HepG2 (cell line): ENCODE measurements around the gene TCAP. TPM values are rescaled to one million over a fixed set of nuclear protein-coding genes. Genes with fewer than 3 reads are reported as not detected.

ENCODE experiments used
- ARHGAP35 ChIP-seq: sonication (generic); formaldehyde crosslinking; IDR thresholded peaks from 2 replicates; pipeline ENCODE4 v1.9.0; 2022; ENCODE audit warnings: mild to moderate bottlenecking, inconsistent platforms, moderate library complexity, missing genetic modification reagents, borderline replicate concordance
- HCFC1 ChIP-seq: fragments of 150-350 bp; IDR thresholded peaks from 2 replicates; pipeline ENCODE4 v1.6.1; 2014; ENCODE audit warnings: low read depth, low read length
- NFE2L1 ChIP-seq: sonication (generic); formaldehyde crosslinking; IDR thresholded peaks from 2 replicates; pipeline ENCODE4 v1.4.0; 2020; ENCODE audit warnings: missing genetic modification reagents, mild to moderate bottlenecking, borderline replicate concordance
- SMYD3 ChIP-seq: sonication (generic); formaldehyde crosslinking; IDR thresholded peaks from 2 replicates; pipeline ENCODE4 v1.8.1; 2023; ENCODE audit warnings: mild to moderate bottlenecking, missing genetic modification reagents
- SP140L ChIP-seq: sonication (generic); formaldehyde crosslinking; IDR thresholded peaks from 2 replicates; pipeline ENCODE4 v1.4.0; 2020; ENCODE audit warnings: missing genetic modification reagents, borderline replicate concordance
- SP4 ChIP-seq: sonication (generic); formaldehyde crosslinking; IDR thresholded peaks from 2 replicates; pipeline ENCODE4 v1.8.1; 2023; ENCODE audit warnings: mild to moderate bottlenecking, missing genetic modification reagents
- TBL1XR1 ChIP-seq: fragments of 150-350 bp; IDR thresholded peaks from 2 replicates; pipeline ENCODE4 v1.6.1; 2014; ENCODE audit warnings: borderline replicate concordance, low read length; ENCODE audit not compliant: partially characterized antibody
- THAP11 ChIP-seq: IDR thresholded peaks from 2 replicates; pipeline ENCODE4 v1.6.1; 2016; ENCODE audit warnings: missing biosample characterization, missing genetic modification reagents
- TOPORS ChIP-seq: sonication (generic); formaldehyde crosslinking; IDR thresholded peaks from 2 replicates; pipeline ENCODE4 v1.8.0; 2023; ENCODE audit warnings: mild to moderate bottlenecking, missing genetic modification reagents
- ZNF121 ChIP-seq: sonication (generic); formaldehyde crosslinking; IDR thresholded peaks from 2 replicates; pipeline ENCODE4 v1.5.0; 2020; ENCODE audit warnings: mild to moderate bottlenecking, missing genetic modification reagents
- ZNF317 ChIP-seq: sonication (generic); formaldehyde crosslinking; IDR thresholded peaks from 2 replicates; pipeline ENCODE4 v1.5.0; 2020; ENCODE audit warnings: mild to moderate bottlenecking, missing genetic modification reagents
- ZNF550 ChIP-seq: sonication (generic); formaldehyde crosslinking; IDR thresholded peaks from 2 replicates; pipeline ENCODE4 v1.4.0; 2020; ENCODE audit warnings: mild to moderate bottlenecking, missing genetic modification reagents, borderline replicate concordance
- ZNF629 ChIP-seq: sonication (generic); formaldehyde crosslinking; conservative IDR thresholded peaks from 2 replicates; pipeline ENCODE4 v1.5.0; 2020; ENCODE audit warnings: missing genetic modification reagents
- polyA plus RNA-seq, 8 experiments: library from polyadenylated mRNA; depleted of rRNA in 3 of 8; stranded (reverse) in 7 of 8; unstranded in 1 of 8; fragments of >200 nt; fragmentation: Illumina TruSeq in 4 of 8; extraction: Trizol in 4 of 8; gene quantifications; 2 replicates each; pipeline versions ENCODE4 v1.2.1 to v1.2.3, GENCODE V29; 2011 to 2016; ENCODE audit warnings: low read depth in 4 of 8, missing spikeins in 1 of 8, mixed read lengths in 1 of 8; ENCODE audit not compliant: insufficient read depth in 1 of 8
- total RNA-seq, 5 experiments: library from RNA; depleted of rRNA; stranded (reverse); fragments of >200 nt; fragmentation: Illumina TruSeq; extraction: Trizol; gene quantifications; 2 replicates each; pipeline ENCODE4 v1.2.3, GENCODE V29; 2016; ENCODE audit warnings: low read depth in 1 of 5
- TF ChIP-seq, protein P1 (sequence below): sonication (generic); formaldehyde crosslinking; IDR thresholded peaks from 2 replicates; pipeline ENCODE4 v1.9.0; 2021; ENCODE audit warnings: mild to moderate bottlenecking, missing genetic modification reagents
- TF ChIP-seq, protein P2 (sequence below): sonication (generic); formaldehyde crosslinking; IDR thresholded peaks from 2 replicates; pipeline ENCODE4 v1.4.0; 2020; ENCODE audit warnings: missing genetic modification reagents, borderline replicate concordance
- TF ChIP-seq, protein P3 (sequence below): sonication (generic); formaldehyde crosslinking; IDR thresholded peaks from 2 replicates; pipeline ENCODE4 v1.4.0; 2020; ENCODE audit warnings: mild to moderate bottlenecking, missing genetic modification reagents
- TF ChIP-seq, protein P4 (sequence below): IDR thresholded peaks from 2 replicates; pipeline ENCODE4 v1.6.1; 2018; ENCODE audit warnings: missing genetic modification reagents, mild to moderate bottlenecking, missing compliant biosample characterization

Gene TCAP
- total and polyA plus RNA-seq, 2 of the 13 experiments (the other 11 are each of a cell fraction or from before 2014, with no cell fraction given): 0.24 to 0.65 TPM

DNA sequence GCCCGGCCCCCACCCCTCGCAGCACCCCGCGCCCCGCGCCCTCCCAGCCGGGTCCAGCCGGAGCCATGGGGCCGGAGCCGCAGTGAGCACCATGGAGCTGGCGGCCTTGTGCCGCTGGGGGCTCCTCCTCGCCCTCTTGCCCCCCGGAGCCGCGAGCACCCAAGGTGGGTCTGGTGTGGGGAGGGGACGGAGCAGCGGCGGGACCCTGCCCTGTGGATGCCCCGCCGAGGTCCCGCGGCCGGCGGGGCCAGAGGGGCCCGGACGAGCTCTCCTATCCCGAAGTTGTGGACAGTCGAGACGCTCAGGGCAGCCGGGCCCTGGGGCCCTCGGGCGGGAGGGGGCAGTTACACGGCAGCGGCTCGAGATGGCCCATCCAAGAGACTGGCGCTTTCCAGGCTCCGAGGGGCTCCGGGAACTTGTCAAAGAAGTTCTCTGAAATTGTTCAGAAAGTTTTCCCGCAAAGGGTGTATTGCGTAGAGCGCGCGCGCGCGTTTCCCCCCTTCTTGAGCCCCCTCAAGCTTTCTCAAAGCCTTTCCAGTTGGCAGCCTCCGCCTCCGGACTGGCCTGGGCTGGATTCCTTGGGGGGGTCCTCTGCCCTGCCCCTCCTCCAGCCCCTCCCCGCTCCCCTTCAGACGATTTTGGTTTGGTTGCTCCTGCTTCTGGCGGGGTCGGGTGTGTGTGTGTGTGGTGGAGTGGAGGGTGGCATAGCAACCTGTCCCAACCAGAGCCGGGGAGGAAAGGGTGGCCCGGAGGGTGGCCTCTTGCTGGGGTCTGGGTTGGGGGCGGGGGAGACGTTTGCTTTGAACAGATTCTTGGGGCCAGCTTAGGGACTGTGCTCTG is 35.2 kb downstream of the TCAP start (continued):
- TF ChIP-seq, protein P1, sequence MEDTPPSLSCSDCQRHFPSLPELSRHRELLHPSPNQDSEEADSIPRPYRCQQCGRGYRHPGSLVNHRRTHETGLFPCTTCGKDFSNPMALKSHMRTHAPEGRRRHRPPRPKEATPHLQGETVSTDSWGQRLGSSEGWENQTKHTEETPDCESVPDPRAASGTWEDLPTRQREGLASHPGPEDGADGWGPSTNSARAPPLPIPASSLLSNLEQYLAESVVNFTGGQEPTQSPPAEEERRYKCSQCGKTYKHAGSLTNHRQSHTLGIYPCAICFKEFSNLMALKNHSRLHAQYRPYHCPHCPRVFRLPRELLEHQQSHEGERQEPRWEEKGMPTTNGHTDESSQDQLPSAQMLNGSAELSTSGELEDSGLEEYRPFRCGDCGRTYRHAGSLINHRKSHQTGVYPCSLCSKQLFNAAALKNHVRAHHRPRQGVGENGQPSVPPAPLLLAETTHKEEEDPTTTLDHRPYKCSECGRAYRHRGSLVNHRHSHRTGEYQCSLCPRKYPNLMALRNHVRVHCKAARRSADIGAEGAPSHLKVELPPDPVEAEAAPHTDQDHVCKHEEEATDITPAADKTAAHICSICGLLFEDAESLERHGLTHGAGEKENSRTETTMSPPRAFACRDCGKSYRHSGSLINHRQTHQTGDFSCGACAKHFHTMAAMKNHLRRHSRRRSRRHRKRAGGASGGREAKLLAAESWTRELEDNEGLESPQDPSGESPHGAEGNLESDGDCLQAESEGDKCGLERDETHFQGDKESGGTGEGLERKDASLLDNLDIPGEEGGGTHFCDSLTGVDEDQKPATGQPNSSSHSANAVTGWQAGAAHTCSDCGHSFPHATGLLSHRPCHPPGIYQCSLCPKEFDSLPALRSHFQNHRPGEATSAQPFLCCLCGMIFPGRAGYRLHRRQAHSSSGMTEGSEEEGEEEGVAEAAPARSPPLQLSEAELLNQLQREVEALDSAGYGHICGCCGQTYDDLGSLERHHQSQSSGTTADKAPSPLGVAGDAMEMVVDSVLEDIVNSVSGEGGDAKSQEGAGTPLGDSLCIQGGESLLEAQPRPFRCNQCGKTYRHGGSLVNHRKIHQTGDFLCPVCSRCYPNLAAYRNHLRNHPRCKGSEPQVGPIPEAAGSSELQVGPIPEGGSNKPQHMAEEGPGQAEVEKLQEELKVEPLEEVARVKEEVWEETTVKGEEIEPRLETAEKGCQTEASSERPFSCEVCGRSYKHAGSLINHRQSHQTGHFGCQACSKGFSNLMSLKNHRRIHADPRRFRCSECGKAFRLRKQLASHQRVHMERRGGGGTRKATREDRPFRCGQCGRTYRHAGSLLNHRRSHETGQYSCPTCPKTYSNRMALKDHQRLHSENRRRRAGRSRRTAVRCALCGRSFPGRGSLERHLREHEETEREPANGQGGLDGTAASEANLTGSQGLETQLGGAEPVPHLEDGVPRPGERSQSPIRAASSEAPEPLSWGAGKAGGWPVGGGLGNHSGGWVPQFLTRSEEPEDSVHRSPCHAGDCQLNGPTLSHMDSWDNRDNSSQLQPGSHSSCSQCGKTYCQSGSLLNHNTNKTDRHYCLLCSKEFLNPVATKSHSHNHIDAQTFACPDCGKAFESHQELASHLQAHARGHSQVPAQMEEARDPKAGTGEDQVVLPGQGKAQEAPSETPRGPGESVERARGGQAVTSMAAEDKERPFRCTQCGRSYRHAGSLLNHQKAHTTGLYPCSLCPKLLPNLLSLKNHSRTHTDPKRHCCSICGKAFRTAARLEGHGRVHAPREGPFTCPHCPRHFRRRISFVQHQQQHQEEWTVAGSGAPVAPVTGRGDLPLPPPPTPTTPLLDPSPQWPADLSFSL (CRISPR knock-in tag): peak; percentile 22; the same call in 1 of the 2 replicates
- 0 out of 2 replicates have a peak, but pooled peaks have one; percentile 23 for TF ChIP-seq THAP11 (CRISPR knock-in tag)
- no peak for TF ChIP-seq NFE2L1 (CRISPR knock-in tag)
- TF ChIP-seq, protein P2, sequence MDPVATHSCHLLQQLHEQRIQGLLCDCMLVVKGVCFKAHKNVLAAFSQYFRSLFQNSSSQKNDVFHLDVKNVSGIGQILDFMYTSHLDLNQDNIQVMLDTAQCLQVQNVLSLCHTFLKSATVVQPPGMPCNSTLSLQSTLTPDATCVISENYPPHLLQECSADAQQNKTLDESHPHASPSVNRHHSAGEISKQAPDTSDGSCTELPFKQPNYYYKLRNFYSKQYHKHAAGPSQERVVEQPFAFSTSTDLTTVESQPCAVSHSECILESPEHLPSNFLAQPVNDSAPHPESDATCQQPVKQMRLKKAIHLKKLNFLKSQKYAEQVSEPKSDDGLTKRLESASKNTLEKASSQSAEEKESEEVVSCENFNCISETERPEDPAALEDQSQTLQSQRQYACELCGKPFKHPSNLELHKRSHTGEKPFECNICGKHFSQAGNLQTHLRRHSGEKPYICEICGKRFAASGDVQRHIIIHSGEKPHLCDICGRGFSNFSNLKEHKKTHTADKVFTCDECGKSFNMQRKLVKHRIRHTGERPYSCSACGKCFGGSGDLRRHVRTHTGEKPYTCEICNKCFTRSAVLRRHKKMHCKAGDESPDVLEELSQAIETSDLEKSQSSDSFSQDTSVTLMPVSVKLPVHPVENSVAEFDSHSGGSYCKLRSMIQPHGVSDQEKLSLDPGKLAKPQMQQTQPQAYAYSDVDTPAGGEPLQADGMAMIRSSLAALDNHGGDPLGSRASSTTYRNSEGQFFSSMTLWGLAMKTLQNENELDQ: no peak
- TF ChIP-seq TOPORS (CRISPR knock-in tag): no peak
- TF ChIP-seq SP140L (CRISPR knock-in tag): no peak
- TF ChIP-seq ARHGAP35: no peak
- TF ChIP-seq HCFC1: 0 out of 2 replicates have a peak, but pooled peaks have one; percentile 2
- TF ChIP-seq ZNF121: no peak
- no peak for TF ChIP-seq TBL1XR1
- TF ChIP-seq, protein P3, sequence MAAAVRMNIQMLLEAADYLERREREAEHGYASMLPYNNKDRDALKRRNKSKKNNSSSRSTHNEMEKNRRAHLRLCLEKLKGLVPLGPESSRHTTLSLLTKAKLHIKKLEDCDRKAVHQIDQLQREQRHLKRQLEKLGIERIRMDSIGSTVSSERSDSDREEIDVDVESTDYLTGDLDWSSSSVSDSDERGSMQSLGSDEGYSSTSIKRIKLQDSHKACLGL (CRISPR knock-in tag): 0 out of 2 replicates have a peak, but pooled peaks have one; percentile 39
- no peak for TF ChIP-seq SMYD3 (CRISPR knock-in tag)
- TF ChIP-seq ZNF317 (CRISPR knock-in tag): peak; percentile 14; the same call in 1 of the 2 replicates
- TF ChIP-seq, protein P4, sequence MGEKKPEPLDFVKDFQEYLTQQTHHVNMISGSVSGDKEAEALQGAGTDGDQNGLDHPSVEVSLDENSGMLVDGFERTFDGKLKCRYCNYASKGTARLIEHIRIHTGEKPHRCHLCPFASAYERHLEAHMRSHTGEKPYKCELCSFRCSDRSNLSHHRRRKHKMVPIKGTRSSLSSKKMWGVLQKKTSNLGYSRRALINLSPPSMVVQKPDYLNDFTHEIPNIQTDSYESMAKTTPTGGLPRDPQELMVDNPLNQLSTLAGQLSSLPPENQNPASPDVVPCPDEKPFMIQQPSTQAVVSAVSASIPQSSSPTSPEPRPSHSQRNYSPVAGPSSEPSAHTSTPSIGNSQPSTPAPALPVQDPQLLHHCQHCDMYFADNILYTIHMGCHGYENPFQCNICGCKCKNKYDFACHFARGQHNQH: 0 out of 2 replicates have a peak, but pooled peaks have one; percentile 50
- TF ChIP-seq ZNF550 (CRISPR knock-in tag): no peak
- TF ChIP-seq SP4 (CRISPR knock-in tag): 0 out of 2 replicates have a peak, but pooled peaks have one; percentile 13
- no peak for TF ChIP-seq ZNF629
